ENCODE results near the gene MAP3K6. TPM values are rescaled to one million over a fixed set of nuclear protein-coding genes. Genes with fewer than 3 reads are reported as not detected.

MAP3K6 gene
- total RNA-seq, 4 donors from 2014 or later, result 31.1 to 64.3 (median 54.3) TPM

GRCh38 chr1:27381969-27382762, 15.4 kb upstream of the MAP3K6 start:
- Histone ChIP-seq H3K4me1 (peaks cover 0 to 7% (median 0%) of the 10 kb centered on the region in 3 donors), H3K36me3 (no peaks in the 10 kb centered on the region), H3K27me3 (peaks cover 22% of the 10 kb centered on the region), H3K4me3 (no peak overlapping the region), H3K9me3 (no peaks in the 10 kb centered on the region), H3K27ac (no peak overlapping the region)
- WGBS, 2 donors (ENCODE audit: low coverage in 1 of 2), result 0 to 96% methylated on average over 1 to 4 of the region's 18 CpGs
- TF ChIP-seq EP300 (IDR thresholded peaks at IDR 0.05), result no peak
- no peak for TF ChIP-seq CTCF (IDR thresholded peaks at IDR 0.05)
- TF ChIP-seq POLR2A (IDR thresholded peaks at IDR 0.05), result no peak
- no peak for TF ChIP-seq POLR2AphosphoS5 (IDR thresholded peaks at IDR 0.05)
- ATAC-seq, result no peak

GRCh38 chr1:27380766-27381733, 14.3 kb upstream of the MAP3K6 start:
- Histone ChIP-seq H3K27me3 (peaks cover 22% of the 10 kb centered on the region), H3K4me3 (no peak overlapping the region), H3K9me3 (no peaks in the 10 kb centered on the region), H3K4me1 (peaks cover 0 to 7% (median 0%) of the 10 kb centered on the region in 3 donors), H3K36me3 (no peaks in the 10 kb centered on the region), H3K27ac (no peak overlapping the region)
- ATAC-seq, result no peak
- 70 to 90% methylated on average over 2 to 7 of the region's 12 CpGs for WGBS, 2 donors (ENCODE audit: low coverage in 1 of 2)
- no peak for TF ChIP-seq EP300 (IDR thresholded peaks at IDR 0.05)
- no peak for TF ChIP-seq POLR2AphosphoS5 (IDR thresholded peaks at IDR 0.05)
- no peak for TF ChIP-seq POLR2A (IDR thresholded peaks at IDR 0.05)
- no peak for TF ChIP-seq CTCF (IDR thresholded peaks at IDR 0.05)

- H3K27me3 ChIP-seq, result peaks cover 22% of the 10 kb centered on the region
- ATAC-seq, result no peak
- no peaks in the 10 kb centered on the region for H3K36me3 ChIP-seq
- H3K4me3 ChIP-seq, result no peak overlapping the region
- H3K9me3 ChIP-seq, result no peaks in the 10 kb centered on the region
- no peak overlapping the region for H3K27ac ChIP-seq
- no peak for TF ChIP-seq EP300 (IDR thresholded peaks at IDR 0.05)
- no peak for TF ChIP-seq POLR2AphosphoS5 (IDR thresholded peaks at IDR 0.05)
- no peak for TF ChIP-seq POLR2A (IDR thresholded peaks at IDR 0.05)
- TF ChIP-seq CTCF (IDR thresholded peaks at IDR 0.05), result no peak
- H3K4me1 ChIP-seq, result peaks cover 0 to 7% (median 0%) of the 10 kb centered on the region in 3 donors
- no CpG with 5 or more reads among the region's 4 CpGs for WGBS, 2 donors (ENCODE audit: low coverage in 1 of 2)
Observed at GRCh38 chr1:27380224-27380623, 13.5 kb upstream of the MAP3K6 start.

GRCh38 chr1:27379564-27380122, 12.9 kb upstream of the MAP3K6 start:
- Histone ChIP-seq H3K9me3 (no peaks in the 10 kb centered on the region), H3K36me3 (no peaks in the 10 kb centered on the region), H3K4me3 (no peak overlapping the region), H3K4me1 (peaks cover 0 to 7% (median 0%) of the 10 kb centered on the region in 3 donors), H3K27me3 (peaks cover 22% of the 10 kb centered on the region), H3K27ac (no peak overlapping the region)
- no peak for ATAC-seq
- no peak for TF ChIP-seq POLR2AphosphoS5 (IDR thresholded peaks at IDR 0.05)
- TF ChIP-seq EP300 (IDR thresholded peaks at IDR 0.05), result no peak
- no peak for TF ChIP-seq CTCF (IDR thresholded peaks at IDR 0.05)
- 100% methylated on average over 3 of the region's 11 CpGs; no CpG with 5 or more reads in 1 of the 2 donors for WGBS, 2 donors (ENCODE audit: low coverage in 1 of 2)
